H1 (cell line): ENCODE data around the gene ZNF212. TPM values are rescaled to one million over a fixed set of nuclear protein-coding genes. Genes with fewer than 3 reads are reported as not detected.
A peak's percentile ranks its signal among the peaks of the same experiment; 100 is the strongest.

ENCODE experiments used
- CTCF ChIA-PET: fragments of 300-600 bp; sonication (Branson Sonifier 250); formaldehyde crosslinking; loops from one replicate; lab custom pipeline; 2021; ENCODE audit not compliant: partially characterized antibody; lab: Charles Lee
- POLR2A ChIA-PET: fragments of 300-600 bp; sonication (Branson Sonifier 250); formaldehyde crosslinking; loops from one replicate; lab custom pipeline; 2021; ENCODE audit warnings: inconsistent platforms; ENCODE audit not compliant: partially characterized antibody; lab: Charles Lee
- DNase-seq, 2 experiments: peaks; one replicate each; pipeline versions ENCODE4 v3.0.0 to v3.0.0-alpha.2; 2010 to 2022; ENCODE audit warnings: low spot score in 2 of 2, low read depth in 1 of 2, mixed read lengths in 1 of 2
- FAIRE-seq: peaks from 2 replicates; lab custom pipeline; 2011; peaks lifted over from hg19 to GRCh38; lab: Jason Lieb, UNC
- H2AFZ ChIP-seq: 2 replicates; pipeline ENCODE4 v1.8.1; 2012; ENCODE audit warnings: low read length, inconsistent platforms
- H2AK5ac ChIP-seq: 2 replicates; pipeline ENCODE4 v1.6.1; 2013; ENCODE audit warnings: low read depth, low read length
- H2BK120ac ChIP-seq: replicated peaks from 2 replicates; pipeline ENCODE3; 2013; ENCODE audit warnings: low read depth, low read length, inconsistent platforms
- H2BK12ac ChIP-seq: 2 replicates; pipeline ENCODE4 v1.6.1; 2013; ENCODE audit warnings: low read depth, low read length
- H2BK15ac ChIP-seq: 2 replicates; pipeline ENCODE4 v1.6.1; 2013; ENCODE audit warnings: low read length
- H2BK20ac ChIP-seq: 2 replicates; pipeline ENCODE4 v1.6.1; 2013; ENCODE audit warnings: low read length
- H2BK5ac ChIP-seq: 2 replicates; pipeline ENCODE4 v1.6.1; 2013; ENCODE audit warnings: low read depth, low read length
- H3K14ac ChIP-seq: 2 replicates; pipeline ENCODE4 v1.6.1; 2013; ENCODE audit warnings: inconsistent platforms; ENCODE audit not compliant: insufficient read length
- H3K18ac ChIP-seq: 2 replicates; pipeline ENCODE4 v1.6.1; 2013; ENCODE audit warnings: low read length; ENCODE audit errors: extremely low read depth
- H3K23ac ChIP-seq: 2 replicates; pipeline ENCODE4 v1.6.1; 2013; ENCODE audit warnings: inconsistent platforms; ENCODE audit not compliant: insufficient read length
- H3K23me2 ChIP-seq: 2 replicates; pipeline ENCODE4 v1.6.1; 2013; ENCODE audit warnings: low read depth, low read length
- H3K27ac ChIP-seq: 2 replicates; pipeline ENCODE4 v1.6.1; 2011; ENCODE audit warnings: low read depth, low read length, inconsistent platforms
- H3K27me3 ChIP-seq, 4 experiments: replicated peaks in 1 of 4; 1 replicate in 1 of 4; 2 replicates in 3 of 4; pipeline versions ENCODE4 v1.6.1 to v1.8.1; 2011 to 2013; ENCODE audit warnings: low read length in 3 of 4, mild to moderate bottlenecking in 3 of 4, inconsistent platforms in 2 of 4, mixed read lengths in 2 of 4, moderate library complexity in 1 of 4; ENCODE audit not compliant: control insufficient read depth in 3 of 4, insufficient read depth in 3 of 4; ENCODE audit errors: extremely low read depth in 1 of 4
- H3K36me3 ChIP-seq, 4 experiments: 2 replicates each; pipeline versions ENCODE4 v1.6.1 to v1.8.1; 2011 to 2013; ENCODE audit warnings: mild to moderate bottlenecking in 4 of 4, low read length in 3 of 4, moderate library complexity in 2 of 4, control low read depth in 1 of 4, inconsistent platforms in 1 of 4; ENCODE audit not compliant: insufficient read depth in 4 of 4, control insufficient read depth in 2 of 4
- H3K4ac ChIP-seq: replicated peaks from 2 replicates; pipeline ENCODE3; 2013; ENCODE audit warnings: low read length, low read depth, mixed read lengths, inconsistent platforms; ENCODE audit not compliant: insufficient read length
- H3K4me1 ChIP-seq, 4 experiments: replicated peaks in 1 of 4; 1 replicate in 1 of 4; 2 replicates in 3 of 4; pipeline versions ENCODE4 v1.6.1 to v1.8.1; 2011 to 2013; ENCODE audit warnings: low read length in 3 of 4, inconsistent platforms in 2 of 4, mixed read lengths in 1 of 4; ENCODE audit not compliant: insufficient read depth in 4 of 4, control insufficient read depth in 3 of 4
- H3K4me2 ChIP-seq, 2 experiments: 2 replicates each; pipeline versions ENCODE4 v1.6.1 to v1.8.1; 2011 to 2013; ENCODE audit warnings: low read depth in 2 of 2, low read length in 2 of 2, control low read depth in 1 of 2, inconsistent platforms in 1 of 2, mild to moderate bottlenecking in 1 of 2; ENCODE audit not compliant: insufficient read depth in 1 of 2
- H3K4me3 ChIP-seq, 4 experiments: fragments of 200-600, 300-600 bp in 1 of 4; sonication (generic), shearing (Covaris generic), sonication (Bioruptor Twin) in 1 of 4; 2 replicates each; pipeline versions ENCODE4 v1.5.1 to v1.8.1; 2011 to 2016; ENCODE audit warnings: low read length in 4 of 4, low read depth in 3 of 4, control low read depth in 2 of 4, inconsistent platforms in 2 of 4, mild to moderate bottlenecking in 2 of 4, mixed read lengths in 1 of 4, moderate library complexity in 1 of 4; ENCODE audit not compliant: insufficient read depth in 2 of 4; ENCODE audit errors: extremely low read depth in 1 of 4
- H3K56ac ChIP-seq: replicated peaks from 2 replicates; pipeline ENCODE3; 2013; ENCODE audit warnings: low read depth, mild to moderate bottlenecking, mixed read lengths, low read length, inconsistent platforms; ENCODE audit not compliant: insufficient read length
- H3K79me1 ChIP-seq: 2 replicates; pipeline ENCODE4 v1.6.1; 2013; ENCODE audit warnings: low read depth, low read length, control low read depth
- H3K79me2 ChIP-seq, 2 experiments: 2 replicates each; pipeline versions ENCODE4 v1.6.1 to v1.8.1; 2012 to 2013; ENCODE audit warnings: low read length in 2 of 2, mild to moderate bottlenecking in 2 of 2, inconsistent platforms in 1 of 2; ENCODE audit not compliant: insufficient read depth in 2 of 2, control insufficient read depth in 1 of 2
- H3K9ac ChIP-seq, 4 experiments: replicated peaks in 1 of 4; 1 replicate in 1 of 4; 2 replicates in 3 of 4; pipeline versions ENCODE4 v1.6.1 to v1.8.1; 2011 to 2013; ENCODE audit warnings: low read depth in 3 of 4, low read length in 3 of 4, control low read depth in 2 of 4, mild to moderate bottlenecking in 2 of 4, moderate library complexity in 2 of 4, inconsistent platforms in 1 of 4; ENCODE audit errors: extremely low read depth in 1 of 4
- H3K9me3 ChIP-seq, 2 experiments: 2 replicates each; pipeline versions ENCODE4 v1.6.1 to v1.8.1; 2012 to 2013; ENCODE audit warnings: mild to moderate bottlenecking in 2 of 2, moderate library complexity in 2 of 2, control low read depth in 1 of 2, inconsistent platforms in 1 of 2, low read depth in 1 of 2, low read length in 1 of 2, mixed read lengths in 1 of 2; ENCODE audit not compliant: insufficient read depth in 2 of 2
- H4K20me1 ChIP-seq, 2 experiments: replicated peaks in 1 of 2; 2 replicates each; pipeline versions ENCODE3 to v1.8.1; 2011 to 2013; ENCODE audit warnings: inconsistent platforms in 2 of 2, low read length in 2 of 2, mild to moderate bottlenecking in 1 of 2; ENCODE audit not compliant: insufficient read depth in 2 of 2, control insufficient read depth in 1 of 2
- H4K5ac ChIP-seq: 2 replicates; pipeline ENCODE4 v1.6.1; 2013; ENCODE audit warnings: low read length, low read depth, mixed read lengths, inconsistent platforms; ENCODE audit not compliant: insufficient read length
- H4K8ac ChIP-seq: 2 replicates; pipeline ENCODE4 v1.8.0; 2013; ENCODE audit warnings: mild to moderate bottlenecking, moderate library complexity, low read length, inconsistent platforms; ENCODE audit not compliant: insufficient read depth; ENCODE audit errors: extremely low read depth
- H4K91ac ChIP-seq: replicated peaks from 2 replicates; pipeline ENCODE3; 2013; ENCODE audit warnings: low read length, mixed read lengths, inconsistent platforms; ENCODE audit not compliant: insufficient read length
- CBX8 ChIP-seq: fragments of 300-800, 300-1000 bp; sonication (generic); IDR thresholded peaks from 2 replicates; pipeline ENCODE4 v1.7.1; 2016; ENCODE audit warnings: low read depth, low read length, borderline replicate concordance
- CTBP2 ChIP-seq: IDR thresholded peaks from 2 replicates; pipeline ENCODE4 v1.7.0; 2011; ENCODE audit warnings: borderline replicate concordance, mild to moderate bottlenecking, moderate library complexity, mixed read lengths, low read length; ENCODE audit not compliant: insufficient read depth, insufficient read length
- GABPA ChIP-seq: IDR thresholded peaks from 2 replicates; pipeline ENCODE4 v1.6.1; 2011; ENCODE audit warnings: mild to moderate bottlenecking, low read length, moderate library complexity, borderline replicate concordance; ENCODE audit not compliant: insufficient read depth
- POLR2AphosphoS5 ChIP-seq: IDR thresholded peaks from 2 replicates; pipeline ENCODE4 v1.6.1; 2011; ENCODE audit warnings: low read depth, low read length
- POU5F1 ChIP-seq: IDR thresholded peaks from 2 replicates; pipeline ENCODE4 v1.6.1; 2011; ENCODE audit warnings: low read depth, mild to moderate bottlenecking, low read length, moderate library complexity
- WGBS, 2 experiments: shearing (Covaris generic) in 1 of 2; methylation state at CpG; one replicate each; pipeline versions ENCODE4 v1.1.6 to v1.1.7; 2013 to 2015; ENCODE audit warnings: low lambda C conversion rate in 2 of 2, mixed read lengths in 2 of 2, inconsistent platforms in 1 of 2, low coverage in 1 of 2, missing lambda C conversion rate in 1 of 2; ENCODE audit not compliant: insufficient replicate concordance in 2 of 2, insufficient coverage in 1 of 2, insufficient read length in 1 of 2; ENCODE audit errors: extremely low coverage in 1 of 2, missing lambda C conversion rate in 1 of 2; 5-methylcytosine and 5-hydroxymethylcytosine counted together
- polyA plus RNA-seq, 7 experiments: library from polyadenylated mRNA; depleted of rRNA in 3 of 7; stranded (reverse) in 5 of 7; unstranded in 2 of 7; fragments of >200 nt in 5 of 7; fragments of 200-250 nt in 2 of 7; gene quantifications; 1 replicate in 5 of 7; 2 replicates in 1 of 7; 4 replicates in 1 of 7; pipeline versions ENCODE4 v1.2.1 to v1.2.3, GENCODE V29; 2011 to 2013; ENCODE audit warnings: missing spikeins in 2 of 7, mixed read lengths in 2 of 7
- total RNA-seq: library from RNA; stranded (reverse); fragmentation: NEBNext Ultra II Directional; extraction: Animal tissue kit (Norgen Biotek cat#: 25700); gene quantifications from 2 replicates; pipeline ENCODE4 v1.2.1, GENCODE V29; 2021
- TF ChIP-seq, protein P1 (sequence below), 3 experiments: IDR thresholded peaks; 1 replicate in 2 of 3; 2 replicates in 1 of 3; pipeline versions ENCODE4 v1.5.1 to v1.6.1; 2011; ENCODE audit warnings: low read length in 3 of 3, mild to moderate bottlenecking in 3 of 3, inconsistent platforms in 2 of 3, low read depth in 1 of 3, moderate library complexity in 1 of 3; ENCODE audit not compliant: insufficient read depth in 1 of 3; ENCODE audit errors: control extremely low read depth in 1 of 3
- TF ChIP-seq, protein P2 (sequence below): IDR thresholded peaks from 2 replicates; pipeline ENCODE4 v1.6.1; 2012; ENCODE audit warnings: inconsistent platforms

ZNF212 gene
- total and polyA plus RNA-seq, 2 of the 8 experiments (the other 6 are each of a cell fraction or from before 2014, with no cell fraction given): 6.7 to 19.3 TPM

DNA sequence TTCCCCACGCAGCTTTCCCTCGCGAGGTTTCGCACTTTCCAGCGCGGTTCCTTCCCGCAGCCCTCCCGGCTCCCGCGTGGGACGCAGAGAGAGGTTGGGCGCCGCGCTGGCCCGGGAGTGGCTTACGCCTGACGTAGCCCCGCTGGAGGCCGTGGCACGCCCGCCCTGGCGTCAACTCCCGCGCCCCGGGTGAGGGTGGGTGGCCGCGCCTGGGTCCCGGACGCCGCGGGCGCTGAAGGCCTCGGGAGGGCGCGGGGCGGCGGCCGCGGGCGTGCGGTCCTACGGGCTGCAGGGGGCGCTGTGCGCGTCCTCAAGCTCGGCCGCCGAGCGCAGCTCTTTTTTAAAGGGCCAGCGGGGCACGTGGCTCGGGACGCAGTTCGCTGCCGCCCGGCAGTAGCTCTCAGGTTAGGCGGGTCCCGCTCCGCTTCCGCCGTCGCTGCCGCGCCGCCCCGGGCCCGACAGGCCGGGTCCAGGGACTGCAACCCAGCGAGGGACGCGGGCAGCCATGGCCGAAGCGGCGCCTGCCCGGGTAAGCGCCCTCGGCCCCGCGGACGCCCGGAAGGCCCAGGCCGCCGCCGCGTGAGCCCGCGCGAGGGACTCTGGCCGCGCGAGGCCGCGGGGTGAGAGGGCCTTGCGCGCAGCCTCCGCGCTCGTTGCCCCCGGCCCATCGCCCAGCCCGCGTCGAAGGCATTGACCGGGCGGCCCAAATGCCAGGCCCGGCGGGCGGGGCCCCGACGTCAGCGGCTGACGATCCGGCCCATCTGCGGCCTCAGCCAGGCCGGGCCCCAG lies 22.6 kb downstream of the ZNF212 start, which contains the start of gene ZNF783:
Gene ZNF783 (plus strand): TSS at position 368 of the 789 bp plus-strand sequence. CDS start 138 bp downstream, at position 506.
- H2BK20ac ChIP-seq: no peak within 1 kb of the TSS
- peak; percentile 50 to 88 for DNase-seq
- H4K20me1 ChIP-seq: no peaks in the 10 kb centered on the region
- no peak within 1 kb of the TSS for H2BK15ac ChIP-seq
- peaks cover 0 to 2% (median 1%) of the 10 kb centered on the region in 4 experiments; a peak in 1 of 7 replicates for H3K27me3 ChIP-seq
- peak within 1 kb of the TSS; percentile 86; the same call in 1 of the 2 replicates for H2AFZ ChIP-seq
- no peak within 1 kb of the TSS for H3K23ac ChIP-seq
- ChIA-PET CTCF (interaction anchor here (0.7 to 3.1 kb wide), 22 partner anchors 10 to 401 kb away, joined by 3 to 21 read pairs (median 5); partner anchors contain the start of gene ZNF777), POLR2A (interaction anchor here (0.7 to 2.8 kb wide), 19 partner anchors 9 to 306 kb away, joined by 3 to 9 read pairs (median 4); no protein-coding TSS in a partner anchor)
- H3K4me2 ChIP-seq: peak within 1 kb of the TSS; percentile 71 to 90
- H3K4ac ChIP-seq: no peak within 1 kb of the TSS
- H3K9me3 ChIP-seq: no peaks in the 10 kb centered on the region
- no peaks in the 10 kb centered on the region for H3K79me1 ChIP-seq
- H2AK5ac ChIP-seq: no peak within 1 kb of the TSS
- H3K27ac ChIP-seq: peak within 1 kb of the TSS; percentile 81; the same call in 1 of the 2 replicates
- peaks cover 7% of the 10 kb centered on the region; the same call in 1 of the 2 replicates for H3K23me2 ChIP-seq
- no peaks in the 10 kb centered on the region for H3K79me2 ChIP-seq
- no peak within 1 kb of the TSS; the same call in 1 of the 2 replicates for H2BK12ac ChIP-seq
- peak within 1 kb of the TSS; percentile 10 to 92 (median 84) for H3K9ac ChIP-seq
- peaks cover 0 to 3% (median 0%) of the 10 kb centered on the region in 4 experiments; a peak in 1 of 7 replicates for H3K4me1 ChIP-seq
- H2BK120ac ChIP-seq: no peak within 1 kb of the TSS
- H3K36me3 ChIP-seq: peaks cover 2 to 9% (median 5%) of the 10 kb centered on the region in 4 experiments; a peak in 4 of 8 replicates
- H4K91ac ChIP-seq: peak within 1 kb of the TSS; percentile 73
- no peak within 1 kb of the TSS for H2BK5ac ChIP-seq
- FAIRE-seq: no peak
- 2% methylated on average over 66 of the region's 115 CpGs; no CpG with 5 or more reads in 1 of the 2 experiments for WGBS, 2 experiments
- H3K4me3 ChIP-seq: peak within 1 kb of the TSS; percentile 47 to 73 (median 50)
- H4K8ac ChIP-seq: peak within 1 kb of the TSS; percentile 93
- peak within 1 kb of the TSS; percentile 36 for H4K5ac ChIP-seq
- H3K14ac ChIP-seq: no peak within 1 kb of the TSS
- H3K56ac ChIP-seq: peak within 1 kb of the TSS; percentile 9
- H3K18ac ChIP-seq: peak within 1 kb of the TSS; percentile 83
- TF ChIP-seq, protein P1, sequence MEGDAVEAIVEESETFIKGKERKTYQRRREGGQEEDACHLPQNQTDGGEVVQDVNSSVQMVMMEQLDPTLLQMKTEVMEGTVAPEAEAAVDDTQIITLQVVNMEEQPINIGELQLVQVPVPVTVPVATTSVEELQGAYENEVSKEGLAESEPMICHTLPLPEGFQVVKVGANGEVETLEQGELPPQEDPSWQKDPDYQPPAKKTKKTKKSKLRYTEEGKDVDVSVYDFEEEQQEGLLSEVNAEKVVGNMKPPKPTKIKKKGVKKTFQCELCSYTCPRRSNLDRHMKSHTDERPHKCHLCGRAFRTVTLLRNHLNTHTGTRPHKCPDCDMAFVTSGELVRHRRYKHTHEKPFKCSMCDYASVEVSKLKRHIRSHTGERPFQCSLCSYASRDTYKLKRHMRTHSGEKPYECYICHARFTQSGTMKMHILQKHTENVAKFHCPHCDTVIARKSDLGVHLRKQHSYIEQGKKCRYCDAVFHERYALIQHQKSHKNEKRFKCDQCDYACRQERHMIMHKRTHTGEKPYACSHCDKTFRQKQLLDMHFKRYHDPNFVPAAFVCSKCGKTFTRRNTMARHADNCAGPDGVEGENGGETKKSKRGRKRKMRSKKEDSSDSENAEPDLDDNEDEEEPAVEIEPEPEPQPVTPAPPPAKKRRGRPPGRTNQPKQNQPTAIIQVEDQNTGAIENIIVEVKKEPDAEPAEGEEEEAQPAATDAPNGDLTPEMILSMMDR (IDR thresholded peaks at IDR 0.05; ENCODE audit: control extremely low read depth in 1 of 3, insufficient read depth in 1 of 3, low read depth in 1 of 3, low read length in 3 of 3): peak; percentile 72 to 94 (median 73)
- TF ChIP-seq POU5F1 (no peak), POLR2AphosphoS5 (no peak; the same call in 1 of the 2 replicates), CBX8 (no peak), GABPA (0 out of 2 replicates have a peak, but pooled peaks have one; percentile 23), CTBP2 (no peak)
- TF ChIP-seq, protein P2, sequence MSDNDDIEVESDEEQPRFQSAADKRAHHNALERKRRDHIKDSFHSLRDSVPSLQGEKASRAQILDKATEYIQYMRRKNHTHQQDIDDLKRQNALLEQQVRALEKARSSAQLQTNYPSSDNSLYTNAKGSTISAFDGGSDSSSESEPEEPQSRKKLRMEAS: peak; percentile 99
